Suprapubic skin (tissue), 4 donors: ENCODE results near the gene JPH3. TPM values are rescaled to one million over a fixed set of nuclear protein-coding genes. Genes with fewer than 3 reads are reported as not detected.
A peak's percentile ranks its signal among the peaks of the same experiment; 100 is the strongest.

Experiments
- DNase-seq, 2 donors: peaks; one replicate each; pipeline ENCODE4 v3.0.0-alpha.2; 2019; ENCODE audit warnings: low spot score in 2 of 2
- H3K27ac ChIP-seq: fragments of 200-600 bp; sonication (generic); one replicate; pipeline ENCODE4 v1.5.1; 2019
- H3K27me3 ChIP-seq: fragments of 200-600 bp; sonication (generic); one replicate; pipeline ENCODE4 v1.5.1; 2019
- H3K36me3 ChIP-seq: fragments of 200-600 bp; sonication (generic); one replicate; pipeline ENCODE4 v1.5.1; 2019
- H3K4me1 ChIP-seq: fragments of 200-600 bp; sonication (generic); one replicate; pipeline ENCODE4 v1.5.1; 2019
- H3K4me3 ChIP-seq: fragments of 200-600 bp; sonication (generic); one replicate; pipeline ENCODE4 v1.5.1; 2019; ENCODE audit warnings: mild to moderate bottlenecking
- H3K9me3 ChIP-seq: fragments of 200-600 bp; sonication (generic); one replicate; pipeline ENCODE4 v1.5.1; 2019
- EP300 ChIP-seq: sonication (generic); formaldehyde crosslinking; IDR thresholded peaks from one replicate; pipeline ENCODE4 v1.6.1; 2017; ENCODE audit warnings: antibody characterized with exemption
- POLR2A ChIP-seq, 2 donors: fragments of 450-650 bp; IDR thresholded peaks; one replicate each; pipeline ENCODE4 v1.6.1; 2017; ENCODE audit warnings: antibody characterized with exemption in 2 of 2, mild to moderate bottlenecking in 2 of 2, moderate library complexity in 2 of 2
- POLR2AphosphoS5 ChIP-seq, 3 donors: sonication (generic); formaldehyde crosslinking; IDR thresholded peaks; one replicate each; pipeline ENCODE4 v1.6.1; 2017; ENCODE audit warnings: antibody characterized with exemption in 3 of 3
- WGBS: methylation state at CpG from one replicate; pipeline ENCODE4 v1.1.5; 2018; 5-methylcytosine and 5-hydroxymethylcytosine counted together
- total RNA-seq, 4 donors: library from RNA; depleted of rRNA; stranded (reverse); fragments of >200 nt; gene quantifications; one replicate each; pipeline ENCODE4 v1.1.0, GENCODE V29; 2016
- TF ChIP-seq, protein P1 (sequence below), 2 donors: fragments of 200-600 bp in 1 of 2; fragments of 450-650 bp in 1 of 2; sonication (generic) in 1 of 2; IDR thresholded peaks; one replicate each; pipeline ENCODE4 v1.5.1; 2016 to 2019; ENCODE audit warnings: antibody characterized with exemption in 2 of 2, mild to moderate bottlenecking in 1 of 2, moderate library complexity in 1 of 2

JPH3 gene
- total RNA-seq, 4 donors from 2014 or later = not detected

DNA sequence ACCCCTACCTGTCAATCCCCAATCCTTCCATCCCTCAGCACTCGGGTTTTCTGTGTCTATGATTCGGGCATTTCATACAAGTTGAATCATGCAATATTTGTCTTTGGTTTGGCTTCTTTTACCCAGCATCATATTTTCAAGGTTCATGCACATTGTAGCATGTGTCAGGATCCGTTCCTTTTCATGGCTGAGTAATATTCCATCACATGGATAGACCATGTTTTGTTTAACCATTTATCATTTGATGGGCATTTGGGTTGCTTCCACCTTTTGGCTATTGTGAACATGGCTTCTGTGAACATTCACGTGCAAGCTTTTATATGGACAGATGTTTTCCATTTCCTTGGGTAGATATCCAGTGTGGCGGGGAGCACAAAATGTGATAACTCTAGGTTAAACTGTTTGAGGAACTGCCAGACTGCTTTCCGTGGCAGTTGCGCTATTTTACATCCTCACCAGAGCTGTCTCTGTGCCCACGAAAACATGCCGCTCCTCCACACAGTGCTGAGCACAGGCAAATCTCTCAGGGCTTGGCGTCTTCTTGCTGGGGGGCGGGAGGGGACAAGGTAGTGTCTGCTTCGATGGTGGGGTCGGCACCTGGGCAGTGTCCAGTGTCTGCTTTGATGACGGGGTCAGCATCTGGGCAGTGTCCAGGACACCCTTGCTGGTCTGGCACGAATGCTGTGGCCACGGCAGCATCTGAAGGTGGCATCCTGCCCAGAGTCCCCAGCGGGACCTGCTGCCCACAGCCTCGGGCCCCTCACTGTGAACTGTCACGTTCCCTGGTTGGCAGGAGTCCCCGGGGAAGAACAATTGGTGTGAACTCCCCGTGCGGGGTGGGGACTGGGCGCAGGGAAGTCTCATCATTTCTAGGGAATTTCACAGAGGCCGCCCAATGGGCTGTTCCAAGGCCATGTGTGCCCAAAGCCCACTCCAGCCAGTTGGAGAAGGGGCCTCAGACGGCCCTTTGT, 32.4 kb upstream of the JPH3 start:
- WGBS = 62% methylated on average over 23 of the region's 25 CpGs
- Histone ChIP-seq H3K4me3 (no peak overlapping the region), H3K27ac (no peak overlapping the region), H3K27me3 (no peaks in the 10 kb centered on the region), H3K9me3 (no peaks in the 10 kb centered on the region), H3K36me3 (no peaks in the 10 kb centered on the region), H3K4me1 (peaks cover 5% of the 10 kb centered on the region)
- TF ChIP-seq POLR2AphosphoS5 (IDR thresholded peaks at IDR 0.05) (no peak), POLR2A (IDR thresholded peaks at IDR 0.05) (no peak), EP300 (no peak)
- TF ChIP-seq, protein P1, sequence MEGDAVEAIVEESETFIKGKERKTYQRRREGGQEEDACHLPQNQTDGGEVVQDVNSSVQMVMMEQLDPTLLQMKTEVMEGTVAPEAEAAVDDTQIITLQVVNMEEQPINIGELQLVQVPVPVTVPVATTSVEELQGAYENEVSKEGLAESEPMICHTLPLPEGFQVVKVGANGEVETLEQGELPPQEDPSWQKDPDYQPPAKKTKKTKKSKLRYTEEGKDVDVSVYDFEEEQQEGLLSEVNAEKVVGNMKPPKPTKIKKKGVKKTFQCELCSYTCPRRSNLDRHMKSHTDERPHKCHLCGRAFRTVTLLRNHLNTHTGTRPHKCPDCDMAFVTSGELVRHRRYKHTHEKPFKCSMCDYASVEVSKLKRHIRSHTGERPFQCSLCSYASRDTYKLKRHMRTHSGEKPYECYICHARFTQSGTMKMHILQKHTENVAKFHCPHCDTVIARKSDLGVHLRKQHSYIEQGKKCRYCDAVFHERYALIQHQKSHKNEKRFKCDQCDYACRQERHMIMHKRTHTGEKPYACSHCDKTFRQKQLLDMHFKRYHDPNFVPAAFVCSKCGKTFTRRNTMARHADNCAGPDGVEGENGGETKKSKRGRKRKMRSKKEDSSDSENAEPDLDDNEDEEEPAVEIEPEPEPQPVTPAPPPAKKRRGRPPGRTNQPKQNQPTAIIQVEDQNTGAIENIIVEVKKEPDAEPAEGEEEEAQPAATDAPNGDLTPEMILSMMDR (IDR thresholded peaks at IDR 0.05) = no peak
- DNase-seq = no peak

DNA sequence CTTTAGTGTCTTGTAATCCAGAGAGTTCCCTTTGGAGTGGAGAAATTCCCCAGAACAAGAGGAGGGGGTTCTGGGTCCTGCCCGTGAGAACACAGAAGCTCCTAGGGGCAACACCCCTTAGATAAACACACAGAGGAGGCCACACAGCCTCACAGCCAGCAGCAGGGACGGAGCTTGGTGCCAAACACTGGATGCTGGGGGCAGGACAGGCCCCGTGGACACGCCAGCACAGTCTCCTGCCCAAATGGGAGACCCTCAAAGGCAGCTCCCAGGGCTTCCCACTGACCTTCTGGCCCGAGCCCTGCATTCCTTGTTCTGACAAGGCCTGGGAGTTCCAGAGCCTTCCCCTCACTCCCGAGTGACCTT, 31.8 kb upstream of the JPH3 start:
- no peaks in the 10 kb centered on the region for H3K27me3 ChIP-seq
- WGBS = 45% methylated on average over 3 of the region's 6 CpGs
- no peak for DNase-seq
- no peak overlapping the region for H3K27ac ChIP-seq
- TF ChIP-seq POLR2AphosphoS5 (IDR thresholded peaks at IDR 0.05) (no peak), POLR2A (IDR thresholded peaks at IDR 0.05) (no peak), EP300 (no peak)
- TF ChIP-seq, protein P1 (IDR thresholded peaks at IDR 0.05) = no peak
- no peak overlapping the region for H3K4me3 ChIP-seq
- no peaks in the 10 kb centered on the region for H3K9me3 ChIP-seq
- H3K36me3 ChIP-seq = no peaks in the 10 kb centered on the region
- peaks cover 5% of the 10 kb centered on the region for H3K4me1 ChIP-seq

DNA sequence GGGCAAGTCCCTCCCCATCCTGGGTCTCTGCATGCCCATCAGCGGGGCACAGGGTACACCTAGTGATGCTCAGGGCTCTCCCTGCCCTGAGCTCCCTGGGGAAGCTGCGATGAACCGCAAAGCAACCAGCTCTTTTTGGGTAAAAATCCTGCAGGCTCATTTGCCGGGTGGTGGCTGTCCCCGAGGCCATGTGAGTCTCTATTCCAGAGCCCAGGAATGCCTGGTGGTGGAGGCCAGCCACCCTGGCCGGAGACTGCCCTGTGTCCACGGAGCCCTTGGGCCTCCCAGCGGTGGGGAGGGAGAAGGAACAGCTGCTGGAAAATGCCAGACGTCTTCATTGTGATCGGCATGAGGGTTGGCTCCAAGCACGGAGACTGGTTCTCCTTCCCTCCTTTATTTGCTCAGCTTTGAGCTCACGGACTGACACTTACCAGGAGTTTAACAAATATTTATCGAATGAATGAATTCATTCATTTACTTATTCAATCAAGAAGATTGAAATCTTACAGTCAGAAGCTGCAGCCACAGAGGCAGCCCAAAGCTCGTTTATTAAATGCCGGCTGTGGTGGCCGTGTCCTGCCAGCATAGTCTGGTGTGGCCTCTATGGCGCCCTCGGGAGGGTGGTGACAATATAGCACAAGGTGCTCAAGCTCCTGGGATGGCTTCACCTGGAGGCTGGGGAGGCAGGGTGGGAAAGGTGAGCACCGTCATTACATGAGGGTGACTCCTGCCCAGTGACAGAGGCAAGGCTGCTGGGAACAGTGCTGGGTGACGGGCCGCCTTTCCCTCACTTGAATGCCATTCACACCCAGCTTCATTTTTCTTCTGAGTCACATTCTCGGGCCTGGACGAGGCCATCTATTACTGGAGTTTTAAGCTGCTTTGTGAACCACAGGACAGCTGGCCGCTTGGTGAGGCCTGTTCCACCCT, 31.1 kb upstream of the JPH3 start:
- Histone ChIP-seq H3K4me3 (no peak overlapping the region), H3K9me3 (no peaks in the 10 kb centered on the region), H3K27me3 (no peaks in the 10 kb centered on the region), H3K36me3 (no peaks in the 10 kb centered on the region), H3K4me1 (peaks cover 5% of the 10 kb centered on the region), H3K27ac (no peak overlapping the region)
- no peak for DNase-seq
- WGBS = 43% methylated on average over 23 of the region's 24 CpGs
- TF ChIP-seq, protein P1 (IDR thresholded peaks at IDR 0.05) = peak; percentile 11 to 38
- TF ChIP-seq POLR2AphosphoS5 (IDR thresholded peaks at IDR 0.05) = no peak

DNA sequence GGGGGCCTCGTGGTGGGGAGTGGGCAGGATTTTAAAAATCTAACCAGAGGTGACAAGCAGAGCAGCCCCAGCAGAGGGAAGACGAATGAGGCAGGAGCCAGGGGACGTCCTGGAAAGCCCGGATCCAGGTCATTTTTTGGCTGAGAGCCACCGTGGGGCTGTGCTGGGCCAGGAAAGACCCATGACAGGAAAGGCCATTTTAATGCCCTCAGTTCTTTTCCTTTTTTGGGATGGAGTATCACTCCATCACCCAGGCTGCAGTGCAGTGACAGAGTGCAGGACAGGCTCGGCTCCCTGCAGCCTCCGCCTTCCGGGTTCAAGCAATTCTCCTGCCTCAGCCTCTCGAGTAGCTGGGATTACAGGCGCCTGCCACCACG, 30.5 kb upstream of the JPH3 start:
- no peaks in the 10 kb centered on the region for H3K36me3 ChIP-seq
- 69% methylated on average over 11 of the region's 11 CpGs for WGBS
- H3K4me1 ChIP-seq = peaks cover 5% of the 10 kb centered on the region
- no peaks in the 10 kb centered on the region for H3K27me3 ChIP-seq
- no peak for DNase-seq
- TF ChIP-seq, protein P1 (IDR thresholded peaks at IDR 0.05) = no peak
- H3K9me3 ChIP-seq = no peaks in the 10 kb centered on the region
- H3K4me3 ChIP-seq = no peak overlapping the region
- H3K27ac ChIP-seq = no peak overlapping the region

DNA sequence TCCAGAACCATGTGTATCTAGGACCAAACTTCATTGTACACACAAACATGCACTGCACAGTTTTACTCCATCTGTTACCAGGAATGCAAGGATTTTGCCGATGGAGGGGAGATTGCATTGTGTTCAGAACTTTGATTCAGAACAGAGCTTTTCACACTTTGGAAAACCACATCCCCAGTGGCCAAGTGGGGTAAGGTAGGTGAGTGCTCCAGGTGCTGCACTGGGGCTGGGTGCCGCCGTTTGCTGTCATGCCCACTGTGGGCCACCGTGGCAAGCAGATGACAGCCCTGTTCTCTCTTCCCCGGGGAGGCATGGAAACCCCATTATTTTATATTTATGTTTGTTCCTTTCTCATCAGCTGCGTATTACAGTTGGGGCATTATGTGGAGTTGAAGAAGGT, 29.3 kb upstream of the JPH3 start:
- H3K4me1 ChIP-seq = peaks cover 5% of the 10 kb centered on the region
- H3K4me3 ChIP-seq = no peak overlapping the region
- H3K27me3 ChIP-seq = no peaks in the 10 kb centered on the region
- no peaks in the 10 kb centered on the region for H3K36me3 ChIP-seq
- DNase-seq = no peak
- H3K9me3 ChIP-seq = no peaks in the 10 kb centered on the region
- TF ChIP-seq POLR2AphosphoS5 (IDR thresholded peaks at IDR 0.05) (no peak), POLR2A (IDR thresholded peaks at IDR 0.05) (no peak), EP300 (no peak)
- TF ChIP-seq, protein P1 (IDR thresholded peaks at IDR 0.05) = no peak
- no peak overlapping the region for H3K27ac ChIP-seq
- 74% methylated on average over 5 of the region's 6 CpGs for WGBS
